ENCODE results near the gene ARMC12.

ARMC12 gene

DNA sequence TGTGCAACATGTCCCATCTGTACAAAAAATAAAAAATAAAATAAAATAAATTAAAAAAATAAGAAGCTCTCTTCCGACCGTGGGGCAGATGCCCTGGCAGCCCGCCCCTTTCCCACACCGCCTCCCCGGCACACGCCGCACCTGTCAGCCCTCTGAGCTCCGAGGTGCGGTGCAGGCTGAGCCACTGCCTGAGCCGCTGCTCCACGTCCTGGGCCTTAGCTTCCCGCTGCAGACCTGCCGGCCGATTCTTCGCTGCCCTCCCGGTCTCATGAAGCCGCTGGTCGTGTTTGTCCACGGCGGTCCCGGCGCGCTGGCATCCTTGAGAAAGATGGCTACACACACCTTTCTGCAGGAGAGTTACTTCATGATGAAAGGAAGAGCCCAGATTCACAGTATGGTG is 28.9 kb downstream of the ARMC12 start:
- in situ Hi-C loops (cut with HindIII; ENCODE audit: low sequenced_read_pairs) = no loop called here

DNA sequence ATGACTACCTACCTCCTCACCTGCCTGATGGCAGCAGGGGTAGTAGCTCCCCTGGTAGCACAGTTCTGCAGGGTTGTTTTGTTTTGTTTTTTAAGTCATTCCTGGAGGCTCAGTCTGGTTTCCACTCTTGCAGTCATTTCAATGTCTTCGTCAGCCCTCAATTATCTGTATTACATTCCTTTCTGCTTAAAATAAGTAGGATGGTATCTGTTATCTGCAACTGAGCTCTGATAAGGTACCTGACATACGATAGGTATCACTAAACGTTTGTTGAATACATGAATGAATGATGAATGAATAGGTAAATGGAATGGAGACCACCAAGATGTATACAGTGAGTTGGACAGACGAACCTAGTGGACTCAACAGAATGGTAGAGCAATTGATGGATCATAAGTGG is 32.4 kb downstream of the ARMC12 start:
- in situ Hi-C loops (cut with HindIII; ENCODE audit: low sequenced_read_pairs) = no loop called here

DNA sequence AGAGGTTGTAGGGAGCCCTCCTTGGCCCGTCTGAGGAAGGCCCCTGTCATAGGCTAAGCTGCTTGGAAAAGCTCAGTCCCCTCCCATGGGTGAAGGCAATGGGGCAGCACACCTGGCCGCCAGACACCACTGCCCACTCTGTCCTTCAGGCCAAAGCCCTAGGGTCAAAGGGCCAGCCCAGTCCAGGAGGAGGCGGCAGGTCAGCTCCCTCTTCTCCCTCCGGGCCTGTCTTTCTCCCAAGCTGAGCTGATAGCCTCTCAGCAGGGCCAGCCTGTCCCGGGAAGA is 34.5 kb downstream of the ARMC12 start:
- in situ Hi-C loops (cut with HindIII; ENCODE audit: low sequenced_read_pairs) = no loop called here

DNA sequence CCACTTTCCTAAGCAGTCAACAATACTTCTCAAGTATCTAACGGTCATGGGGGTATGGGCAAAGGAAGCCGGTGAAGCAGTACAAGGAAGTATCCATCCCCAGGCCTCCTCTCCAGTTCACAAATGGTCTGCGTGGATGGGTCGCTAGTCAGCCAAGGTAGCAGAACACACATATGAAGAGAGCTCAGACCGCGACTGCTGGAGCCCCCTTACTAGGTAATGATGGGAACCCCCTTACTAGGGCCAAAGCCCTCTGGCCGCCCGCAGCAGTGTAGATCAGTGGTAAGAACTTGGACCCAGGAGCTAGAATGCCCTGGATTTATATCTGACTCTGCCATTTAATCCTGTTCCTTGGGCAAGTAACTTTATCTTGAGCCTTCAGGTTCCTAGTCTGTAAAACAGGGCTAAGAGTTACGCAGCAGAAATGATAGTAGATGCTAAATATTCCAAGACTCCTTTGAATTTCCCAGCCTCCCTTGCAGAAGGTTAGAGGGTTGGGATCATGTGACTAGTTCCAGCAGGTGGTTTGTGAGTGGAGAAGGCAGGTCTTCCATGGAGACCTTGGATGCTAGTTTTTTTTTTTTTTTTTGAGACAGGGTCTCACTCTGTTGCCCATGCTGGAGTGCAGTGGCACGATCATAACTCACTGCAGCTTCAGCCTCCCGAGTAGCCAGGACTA is 37.4 kb downstream of the ARMC12 start:
- in situ Hi-C loops (cut with HindIII; ENCODE audit: low sequenced_read_pairs) = no loop called here

DNA sequence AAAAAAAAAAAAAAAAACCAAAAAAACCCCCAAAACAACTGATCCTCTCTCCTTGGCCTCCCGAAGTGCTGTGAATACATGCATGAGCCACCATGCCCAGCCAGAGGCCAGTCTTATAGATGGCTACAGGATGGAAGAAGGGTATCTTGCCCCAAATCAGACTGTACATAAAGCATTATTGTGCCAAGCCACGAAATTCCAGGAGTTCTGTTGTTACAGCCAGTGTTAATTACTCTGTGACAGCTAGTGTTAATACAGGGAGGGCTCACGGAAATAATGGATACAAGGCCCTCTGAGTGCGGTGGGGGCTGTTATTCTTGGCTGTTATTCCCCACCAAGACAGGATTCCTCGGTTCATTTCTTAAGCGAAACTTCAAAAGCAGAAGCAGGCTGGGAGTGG is 38.2 kb downstream of the ARMC12 start:
- in situ Hi-C loops (cut with HindIII; ENCODE audit: low sequenced_read_pairs) = no loop called here

GRCh38 chr6:35776364-35777215 is 39.8 kb downstream of the ARMC12 start, which contains the start of gene CLPSL2:
Gene CLPSL2, plus strand, starts transcription at chr6:35776598. Its CDS starts 21 bp downstream, at chr6:35776619.
- in situ Hi-C loops (cut with HindIII; ENCODE audit: low sequenced_read_pairs) = no loop called here

- in situ Hi-C loops (cut with HindIII; ENCODE audit: low sequenced_read_pairs) = no loop called here
Observed at GRCh38 chr6:35777356-35778102, 40.7 kb downstream of the ARMC12 start.

GRCh38 chr6:35778437-35778836 is 41.6 kb downstream of the ARMC12 start:
- in situ Hi-C loops (cut with HindIII; ENCODE audit: low sequenced_read_pairs) = no loop called here

DNA sequence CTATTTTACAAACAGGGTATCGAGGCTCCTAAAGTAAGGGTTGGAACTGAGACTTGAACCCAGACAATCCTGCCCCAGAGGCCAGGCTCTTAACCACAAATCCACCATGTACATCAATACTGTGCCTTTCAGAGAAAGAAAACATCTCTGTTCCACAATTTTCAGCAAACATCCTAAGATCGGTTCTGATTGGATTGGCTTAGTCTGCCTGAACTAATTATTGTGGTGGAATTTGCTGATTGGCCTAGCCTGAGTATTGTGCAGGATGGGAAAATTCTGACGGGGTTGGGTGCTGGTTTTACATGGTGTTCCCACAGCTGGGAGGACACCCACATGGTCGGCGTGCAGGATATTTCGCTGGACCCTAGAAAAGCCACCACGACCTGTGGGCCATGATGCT is 43.9 kb downstream of the ARMC12 start, which contains the start of gene CLPSL1:
Gene CLPSL1 (plus strand): TSS at position 301 of the 400 bp plus-strand sequence. CDS start 92 bp downstream, at position 393.
- in situ Hi-C loops (cut with HindIII; ENCODE audit: low sequenced_read_pairs) = no loop called here

- in situ Hi-C loops (cut with HindIII; ENCODE audit: low sequenced_read_pairs) = no loop called here
Observed at GRCh38 chr6:35781290-35781689, 44.5 kb downstream of the ARMC12 start.

GRCh38 chr6:35782424-35782823 is 45.6 kb downstream of the ARMC12 start:
- in situ Hi-C loops (cut with HindIII; ENCODE audit: low sequenced_read_pairs) = no loop called here

DNA sequence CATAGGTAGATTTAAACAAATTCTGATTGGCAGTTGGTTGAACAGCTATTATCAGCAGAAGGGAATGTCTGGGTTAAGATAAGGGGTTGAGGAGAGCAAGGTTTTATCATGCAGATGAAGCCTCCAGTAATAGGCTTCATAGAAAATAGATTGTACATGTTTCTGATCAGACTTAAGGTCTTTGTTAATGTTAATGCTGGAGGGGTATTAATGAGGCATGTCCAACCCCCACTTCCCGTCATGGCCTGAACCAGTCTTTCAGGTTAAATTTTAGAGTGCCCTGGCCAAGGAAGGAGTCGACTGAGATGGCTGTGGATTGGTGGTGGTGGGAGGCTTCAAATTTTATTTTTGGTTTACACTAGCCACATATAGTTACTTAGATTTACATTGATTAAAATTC is 47.4 kb downstream of the ARMC12 start:
- in situ Hi-C loops (cut with HindIII; ENCODE audit: low sequenced_read_pairs) = no loop called here

DNA sequence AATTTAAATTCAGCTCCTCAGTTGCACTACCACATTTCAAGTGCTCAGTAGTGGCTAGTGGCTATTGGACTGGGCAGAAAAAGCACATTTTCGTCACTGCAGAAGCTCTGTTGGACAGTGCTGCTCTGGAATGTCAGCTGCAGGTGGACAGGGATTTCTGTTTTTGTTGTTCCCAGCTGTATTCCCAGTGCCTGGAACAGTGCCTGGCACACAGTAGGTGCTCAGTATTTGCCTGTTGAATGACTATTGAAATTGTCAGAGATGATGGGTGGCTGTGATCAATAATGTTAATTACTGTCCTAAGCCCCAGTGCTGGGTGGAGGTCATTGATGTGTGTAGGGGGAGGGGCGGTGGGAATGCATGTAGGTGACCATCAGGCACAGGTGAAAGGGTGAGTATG is 49.4 kb downstream of the ARMC12 start:
- in situ Hi-C loops (cut with HindIII; ENCODE audit: low sequenced_read_pairs) = no loop called here

DNA sequence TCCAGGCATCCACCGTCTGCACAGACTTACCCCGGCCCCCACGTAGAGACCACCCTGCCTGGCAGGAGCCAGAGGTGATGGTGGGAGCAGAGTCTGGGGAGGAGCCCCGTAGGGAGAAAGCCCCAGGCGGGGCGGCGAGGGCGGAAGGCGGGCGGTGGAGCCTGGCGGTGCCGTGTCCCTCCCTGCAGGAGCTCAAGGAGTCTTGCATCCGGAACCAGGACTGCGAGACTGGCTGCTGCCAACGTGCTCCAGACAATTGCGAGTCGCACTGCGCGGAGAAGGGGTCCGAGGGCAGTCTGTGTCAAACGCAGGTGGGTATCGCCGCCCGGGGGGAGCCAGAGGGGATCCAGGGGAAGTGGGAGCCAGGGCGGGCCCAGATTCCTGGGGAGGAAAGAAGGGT is 50.0 kb downstream of the ARMC12 start:
- in situ Hi-C loops (cut with HindIII; ENCODE audit: low sequenced_read_pairs) = no loop called here

- in situ Hi-C loops (cut with HindIII; ENCODE audit: low sequenced_read_pairs) = no loop called here
Observed at GRCh38 chr6:35787266-35788218, 50.7 kb downstream of the ARMC12 start.

GRCh38 chr6:35788423-35788982 is 51.7 kb downstream of the ARMC12 start:
- in situ Hi-C loops (cut with HindIII; ENCODE audit: low sequenced_read_pairs) = no loop called here

DNA sequence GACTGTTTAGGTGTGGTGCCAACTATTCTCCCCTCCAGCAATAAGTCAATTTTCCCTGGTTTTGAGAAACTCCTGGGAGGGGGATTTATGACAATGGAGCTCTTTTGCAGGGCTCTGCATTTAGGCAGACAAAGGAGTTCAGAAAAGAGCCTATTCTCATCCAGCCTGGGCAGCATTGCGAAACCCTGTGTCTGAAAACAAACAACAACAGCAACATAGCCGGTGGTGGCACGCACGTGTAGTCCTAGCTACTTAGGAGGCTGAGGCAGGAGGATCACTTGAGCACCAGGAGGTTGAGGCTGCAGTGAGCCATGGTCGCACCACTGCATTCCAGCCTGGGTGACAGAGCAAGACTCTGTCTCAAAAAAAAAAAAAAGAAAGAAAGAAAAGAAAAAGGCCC is 53.9 kb downstream of the ARMC12 start:
- in situ Hi-C loops (cut with HindIII; ENCODE audit: low sequenced_read_pairs) = no loop called here

- in situ Hi-C loops (cut with HindIII; ENCODE audit: low sequenced_read_pairs) = no loop called here
Observed at GRCh38 chr6:35794536-35795452, 58.0 kb downstream of the ARMC12 start.

GRCh38 chr6:35795453-35796071 is 58.7 kb downstream of the ARMC12 start:
- in situ Hi-C loops (cut with HindIII; ENCODE audit: low sequenced_read_pairs) = no loop called here
